T-helper 22 cell (primary cell): Measurements from ENCODE around the gene TTLL6.
"Not testable (repeated sequence)": the region's sequence is repeated elsewhere in the genome, so short reads cannot be mapped to it uniquely, and the experiment has no call there.

Experiments
- DNase-seq: peaks from one replicate; pipeline ENCODE4 v3.0.0-alpha.2; 2020; ENCODE audit warnings: low read depth

The TTLL6 gene

DNA sequence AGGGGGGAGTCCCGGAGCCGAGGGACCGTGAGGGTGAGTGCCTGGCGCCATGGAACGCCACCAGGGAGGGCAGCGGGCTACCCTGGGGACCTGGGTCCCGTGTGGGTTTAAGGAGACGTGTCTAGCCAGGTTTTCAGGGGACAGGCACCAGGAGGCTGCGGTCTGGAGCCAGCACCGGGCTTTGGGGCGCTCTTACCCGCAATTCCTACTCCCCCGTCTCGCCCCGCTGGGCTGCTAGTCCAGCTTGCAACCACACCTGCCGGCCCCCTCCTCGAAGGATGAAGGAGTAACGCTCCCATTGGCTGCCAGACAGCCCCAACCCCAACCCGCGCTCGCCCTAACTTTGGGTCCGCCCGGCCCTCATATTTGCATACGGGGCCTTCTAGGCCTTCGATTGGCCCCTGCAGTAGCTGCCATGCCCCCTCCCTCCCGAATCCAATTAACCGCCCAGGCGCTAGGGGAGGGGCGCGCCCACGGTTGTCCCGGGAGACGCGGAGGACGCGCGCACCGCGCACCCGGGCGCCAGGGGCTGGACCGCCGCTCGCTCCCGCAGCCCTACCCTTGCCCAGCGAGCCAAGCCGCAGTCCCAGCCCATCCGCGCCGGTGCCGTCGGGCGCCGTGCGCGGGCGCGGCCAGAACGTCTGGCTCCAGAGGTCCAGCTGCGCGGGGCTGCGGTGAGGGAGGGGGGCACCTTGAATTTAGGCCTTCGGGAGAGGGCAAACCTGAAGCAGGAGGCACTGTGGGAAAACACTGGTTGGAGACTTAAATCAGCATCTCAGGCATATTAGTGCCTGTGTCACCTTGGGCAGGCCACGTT, at the start of gene TTLL6:
Gene TTLL6, minus strand, starts transcription at position 456 of the 817 bp plus-strand sequence. Its CDS starts 157 bp downstream, at position 299.
- peak; percentile 87 for DNase-seq

DNA sequence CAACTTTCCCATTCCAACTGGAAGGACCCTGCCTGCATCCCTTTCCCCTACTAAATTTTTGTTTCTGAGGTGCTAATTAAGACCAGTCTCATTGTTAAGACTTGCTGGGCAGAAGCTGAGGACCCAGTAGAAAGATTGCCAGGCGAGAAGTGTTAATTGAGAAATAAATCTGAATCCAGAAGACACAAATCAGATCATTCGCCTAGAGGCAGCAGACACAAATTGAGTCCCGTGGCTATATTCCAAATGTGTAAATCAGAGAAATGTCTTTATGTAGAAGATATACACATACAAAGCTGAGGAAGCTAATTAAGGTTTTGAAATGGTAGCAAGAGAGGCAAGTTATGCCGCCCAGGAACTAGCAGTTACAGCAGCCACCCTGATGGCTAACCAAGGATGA, 43.4 kb upstream of the TTLL6 start:
- DNase-seq = no peak

DNA sequence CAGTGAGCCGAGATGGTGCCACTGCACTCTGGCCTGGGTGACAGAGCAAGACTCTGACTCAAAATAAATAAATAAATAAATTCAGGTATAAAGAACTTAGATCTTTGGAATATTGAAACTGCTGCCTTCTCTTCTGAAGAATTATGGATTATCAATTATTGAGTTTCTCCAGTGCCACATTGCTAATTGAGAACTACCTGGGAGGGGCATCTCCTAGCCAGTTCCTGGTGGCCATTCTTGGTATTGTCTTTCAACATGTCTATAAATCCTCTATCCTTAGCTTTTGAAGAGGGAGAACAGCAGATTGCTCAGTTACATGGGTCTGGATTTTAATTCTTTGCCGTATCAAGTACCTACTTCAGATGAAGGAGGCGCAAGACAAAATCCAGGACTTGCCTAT, 43.0 kb upstream of the TTLL6 start:
- no peak for DNase-seq

DNA sequence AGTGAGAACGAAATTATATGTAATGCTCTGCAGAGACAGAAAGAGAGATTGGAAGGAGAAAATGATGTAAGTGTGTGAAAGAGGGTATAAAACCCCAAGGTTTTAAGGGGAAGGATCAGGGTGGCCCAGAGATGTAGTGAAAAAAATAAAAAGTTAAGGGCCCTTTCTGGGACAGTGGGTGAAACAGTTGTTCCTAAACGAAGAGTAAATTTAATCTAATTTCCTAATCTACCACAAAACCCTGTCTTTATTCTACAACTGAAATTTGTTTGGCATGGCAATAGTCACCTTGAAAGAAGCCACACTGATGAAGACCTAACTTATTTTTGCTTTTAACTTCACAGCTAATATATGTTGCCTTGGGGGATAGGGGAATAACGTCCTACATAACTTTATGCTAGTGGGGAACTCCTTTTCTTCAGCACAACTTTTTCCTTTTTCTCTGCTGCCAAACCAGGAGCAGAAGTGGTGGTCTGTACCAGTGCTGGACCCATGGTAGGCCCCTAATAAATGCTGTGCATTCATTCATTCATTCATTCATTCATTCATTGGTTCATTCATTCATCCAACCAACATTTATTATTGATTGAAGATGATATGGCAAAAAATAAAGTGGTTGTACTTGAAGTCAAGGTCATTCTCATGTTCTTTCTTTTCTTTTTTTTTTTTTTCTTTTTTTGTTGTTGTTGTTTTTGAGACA, 39.2 kb upstream of the TTLL6 start:
- no peak for DNase-seq

DNA sequence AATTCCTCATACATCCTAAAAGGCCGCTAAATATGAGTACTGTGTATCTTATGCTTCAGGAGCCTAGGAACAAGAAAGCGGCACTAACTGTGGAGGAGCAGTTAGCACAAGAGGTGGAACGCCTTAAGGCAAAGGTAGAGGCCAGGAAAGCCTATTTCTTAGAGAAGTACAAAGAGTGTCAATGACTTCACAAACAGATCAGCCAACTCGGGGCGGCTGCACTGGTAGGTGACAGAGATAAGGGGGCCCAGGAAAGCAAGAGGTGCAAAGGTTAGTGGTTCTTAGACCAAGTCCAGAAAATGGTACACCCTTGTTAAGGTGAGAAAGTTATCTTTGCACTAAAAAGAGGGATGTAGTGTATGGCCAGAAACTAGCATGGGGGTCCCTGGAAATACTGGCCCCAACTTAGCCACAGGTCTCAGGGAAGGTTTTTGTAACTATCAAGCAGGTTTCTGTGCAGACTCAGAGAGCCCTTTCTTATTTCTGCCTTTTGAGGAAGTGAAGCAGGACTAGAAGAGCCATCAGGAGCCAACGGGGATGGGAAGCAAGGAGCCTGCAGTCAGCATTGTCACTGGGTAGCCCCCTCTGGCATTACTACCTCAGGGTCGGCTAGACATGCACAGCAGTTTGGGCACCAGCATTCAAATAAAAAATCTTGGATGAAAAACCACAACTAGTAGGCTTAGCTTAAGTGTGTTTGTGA, 37.9 kb upstream of the TTLL6 start:
- DNase-seq = no peak

DNA sequence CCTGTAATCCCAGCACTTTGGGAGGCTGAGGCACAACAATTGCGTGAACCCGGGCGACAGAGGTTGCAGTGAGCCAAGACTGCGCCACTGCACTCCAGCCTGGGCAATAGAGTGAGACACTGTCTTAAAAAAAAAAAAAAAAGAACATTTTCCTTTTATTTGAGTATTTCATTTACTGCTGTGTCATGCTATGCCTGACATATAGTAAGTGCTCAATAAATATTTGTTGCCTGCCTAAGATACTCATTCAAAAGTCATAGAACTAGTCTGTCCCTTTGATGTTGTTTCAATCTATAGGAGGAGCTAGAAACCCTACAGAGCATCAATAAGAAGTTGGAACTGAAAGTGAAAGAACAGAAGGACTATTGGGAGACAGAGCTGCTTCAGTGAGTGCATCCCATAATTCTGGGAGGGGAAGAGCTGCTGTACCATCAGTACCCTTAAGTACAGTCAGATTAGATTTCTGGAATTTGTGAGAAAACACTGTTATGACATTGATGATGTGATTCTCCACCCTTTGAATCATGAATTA, 33.8 kb upstream of the TTLL6 start:
- DNase-seq = no peak

DNA sequence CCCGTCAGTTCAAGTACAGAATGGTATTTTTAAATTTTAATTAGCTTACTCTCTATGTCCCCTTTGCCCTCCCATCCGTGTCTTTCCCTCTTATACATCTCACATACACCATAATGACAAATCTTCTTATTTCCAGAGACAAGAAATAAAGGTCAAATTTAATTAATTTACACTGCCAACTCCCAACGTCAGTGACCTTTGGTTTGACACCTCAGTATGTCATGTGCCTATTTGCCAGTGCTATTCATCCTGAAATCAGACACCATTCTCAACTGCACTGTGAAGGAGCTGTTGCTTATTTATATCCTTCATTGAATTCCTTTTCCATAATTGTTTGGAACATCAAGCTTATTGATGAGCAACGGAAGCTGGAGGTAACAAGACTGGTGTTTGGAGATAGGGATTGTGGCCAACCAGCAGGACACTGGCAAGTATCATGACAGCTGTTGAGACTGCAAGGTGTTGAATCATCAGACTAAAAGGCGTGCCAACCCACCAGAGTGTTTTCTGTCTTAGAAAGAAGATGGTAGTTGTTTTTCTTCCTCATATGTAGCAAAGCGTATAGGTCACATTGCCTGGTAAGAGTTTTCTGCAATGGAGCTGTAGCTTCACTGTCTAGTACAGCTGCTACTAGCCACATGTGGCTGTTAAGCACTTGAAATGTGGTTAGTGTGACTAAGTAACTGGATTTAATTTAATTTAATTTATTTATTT, 26.3 kb upstream of the TTLL6 start:
- DNase-seq = no peak

DNA sequence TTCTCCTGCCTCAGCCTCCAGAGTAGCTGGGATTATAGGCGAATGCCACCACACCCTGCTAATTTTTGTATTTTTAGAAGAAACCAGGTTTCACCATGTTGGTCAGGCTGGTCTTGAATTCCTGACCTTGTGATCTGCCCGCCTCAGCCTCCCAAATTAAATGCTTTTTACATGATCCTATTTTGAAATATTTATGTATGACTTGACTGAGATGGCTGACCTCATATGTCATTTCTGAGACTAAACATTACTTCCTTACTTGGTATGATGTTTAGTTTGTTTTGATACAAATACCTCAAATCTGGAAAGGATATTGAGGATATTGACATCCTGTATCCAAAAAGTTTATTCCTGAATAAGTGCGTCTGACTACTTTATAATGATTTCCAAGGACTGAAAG, 25.7 kb upstream of the TTLL6 start:
- DNase-seq = no peak

DNA sequence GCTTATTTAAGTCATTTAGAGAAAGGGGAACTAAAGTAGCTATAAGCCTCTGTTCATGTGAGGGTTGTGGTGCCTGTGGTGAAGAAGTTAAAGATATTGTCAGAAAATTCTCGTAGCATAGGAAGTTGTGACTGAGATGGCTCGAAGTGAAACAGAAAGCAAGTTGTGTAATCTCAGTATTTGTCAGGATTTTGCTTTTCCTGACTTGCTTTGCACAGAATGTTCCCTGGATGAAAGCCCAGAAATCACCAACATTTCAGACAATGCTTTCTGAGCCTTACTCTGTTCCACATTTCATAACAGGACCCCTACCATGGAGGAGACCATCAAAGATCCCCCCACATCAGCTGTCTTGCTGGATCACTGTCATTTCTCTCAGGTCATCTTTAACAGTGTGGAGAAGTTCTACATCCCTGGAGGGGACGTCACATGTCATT, 24.4 kb upstream of the TTLL6 start:
- DNase-seq = no peak

DNA sequence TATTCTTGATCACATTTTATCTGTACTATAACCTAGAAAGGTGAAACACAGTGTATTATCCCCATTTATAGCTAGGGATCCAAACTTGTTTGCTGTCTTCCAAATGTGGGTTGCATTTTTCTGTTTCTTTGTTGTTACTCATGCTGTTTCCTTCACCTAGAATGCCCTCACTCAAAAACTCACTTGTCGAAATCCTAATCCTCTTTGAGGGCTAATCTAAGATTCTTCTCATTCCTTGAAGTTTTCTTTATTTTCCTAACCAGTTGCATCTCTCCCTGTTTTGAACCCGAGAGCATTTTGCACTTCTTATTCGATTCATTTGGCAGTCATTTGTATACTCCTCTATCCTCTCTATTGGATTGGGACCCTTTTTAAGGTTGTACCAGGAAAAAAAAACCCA, 23.4 kb upstream of the TTLL6 start:
- no peak for DNase-seq

DNA sequence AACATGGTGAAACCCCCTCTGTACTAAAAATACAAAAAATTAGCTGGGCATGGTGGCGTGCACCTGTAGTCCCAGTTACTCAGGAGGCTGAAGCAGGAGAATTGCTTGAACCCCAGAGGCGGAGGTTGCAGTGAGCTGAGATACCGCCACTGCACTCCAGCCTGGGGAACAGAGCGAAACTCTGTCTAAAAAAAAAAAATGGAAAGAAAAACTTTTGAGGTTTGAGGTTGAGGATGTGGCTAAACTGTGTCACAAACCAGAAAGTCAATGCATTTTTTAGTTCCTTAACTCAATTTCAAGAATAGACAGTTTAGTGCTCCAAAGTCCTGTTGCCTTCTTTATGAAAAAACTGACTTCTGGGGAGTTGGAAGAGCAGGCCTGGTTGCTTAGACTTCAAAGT, 20.4 kb upstream of the TTLL6 start:
- not testable (repeated sequence) for DNase-seq

DNA sequence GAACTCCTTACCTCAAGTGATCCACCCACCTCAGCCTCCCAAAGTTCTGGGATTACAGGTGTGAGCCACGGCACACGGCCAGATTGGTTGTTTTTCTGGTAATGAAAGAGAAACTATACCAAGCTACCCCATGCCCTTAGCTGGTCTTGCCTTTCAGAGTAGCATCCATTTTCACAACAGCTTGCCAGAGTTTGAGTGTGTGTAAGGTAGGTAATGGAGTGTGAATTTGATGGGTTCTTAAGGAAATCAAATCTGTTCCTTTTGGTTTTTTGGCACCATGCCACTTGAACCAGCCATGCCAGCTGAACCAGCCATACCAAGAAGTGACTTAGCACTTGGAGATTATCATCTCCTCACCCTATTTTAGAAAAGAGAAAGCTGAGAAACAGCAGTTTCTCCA, 18.9 kb upstream of the TTLL6 start:
- DNase-seq = no peak

DNA sequence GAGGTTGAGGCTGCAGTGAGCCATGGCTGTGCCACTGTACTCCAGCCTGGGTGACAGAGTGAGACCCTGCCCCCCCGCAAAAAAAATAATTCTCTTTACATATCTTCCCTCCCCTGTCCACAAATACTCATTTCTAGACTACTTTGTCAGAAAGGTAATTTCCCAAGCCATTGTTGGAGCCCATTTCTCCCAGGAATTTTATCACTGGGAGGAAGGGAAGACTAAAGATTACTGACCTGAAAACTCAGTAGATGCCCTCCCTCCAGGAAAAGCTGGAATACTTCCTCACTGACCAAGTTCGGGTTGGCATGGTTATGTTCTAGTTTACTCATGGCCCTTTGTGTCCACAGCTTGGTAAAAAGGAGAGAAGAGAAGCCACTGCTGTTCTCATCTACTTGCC, 17.9 kb upstream of the TTLL6 start:
- no peak for DNase-seq

DNA sequence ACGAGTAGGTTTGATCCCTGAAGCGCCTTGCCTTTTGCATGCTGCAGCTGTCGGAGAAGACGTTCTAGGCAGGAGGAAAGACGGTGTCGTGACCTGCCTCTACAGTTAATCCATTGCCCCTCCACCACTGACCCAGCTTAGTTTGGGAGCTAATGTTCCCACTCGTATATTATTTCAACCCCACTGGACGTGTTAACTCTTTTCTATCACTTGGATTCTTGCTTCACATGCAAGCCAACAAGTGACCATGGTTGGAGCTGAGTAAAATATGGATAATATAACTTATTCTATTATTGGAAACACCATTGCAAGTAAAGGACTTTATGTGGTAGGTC, 14.5 kb upstream of the TTLL6 start:
- DNase-seq = no peak

DNA sequence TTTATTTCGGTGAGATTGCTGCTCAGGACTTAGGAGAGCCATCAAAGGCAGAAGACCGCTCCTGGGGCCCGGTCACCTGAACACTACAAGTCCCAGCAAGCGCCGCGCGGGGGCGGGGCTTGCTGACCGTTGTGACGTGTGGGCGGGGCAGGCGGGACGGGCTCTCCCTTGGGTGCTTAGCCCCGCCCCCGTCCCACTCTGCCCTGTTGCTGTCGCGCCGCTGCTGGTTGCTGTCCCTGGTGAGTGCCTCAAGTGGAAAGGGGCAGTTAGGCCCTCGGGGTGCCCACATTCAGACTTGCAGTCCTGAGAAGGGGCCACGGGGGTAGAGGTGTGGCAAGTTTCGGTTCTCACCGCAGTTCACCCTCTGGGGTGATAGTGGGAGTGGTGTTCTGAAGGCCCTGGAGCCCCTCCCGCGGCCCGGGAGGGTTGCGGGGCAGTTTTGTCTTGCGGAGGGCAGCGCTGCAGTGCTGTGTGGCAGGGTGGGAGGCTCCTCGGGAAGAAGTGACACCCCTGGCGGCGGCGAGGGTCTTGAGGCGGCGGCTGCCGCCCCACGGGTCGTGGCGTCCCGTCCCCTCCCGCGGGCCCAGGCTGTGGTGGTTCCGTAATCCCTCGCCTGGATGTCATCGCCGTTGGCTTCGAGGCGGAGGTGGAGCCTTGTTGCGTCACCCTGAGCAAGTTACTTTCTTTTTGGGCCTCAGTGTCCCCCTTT, 14.0 kb upstream of the TTLL6 start, which contains the start of gene CALCOCO2:
Gene CALCOCO2, plus strand, starts transcription at position 196 of the 709 bp plus-strand sequence. CDS start 10,673 bp downstream, outside the sequence.
- peak; percentile 79 for DNase-seq

DNA sequence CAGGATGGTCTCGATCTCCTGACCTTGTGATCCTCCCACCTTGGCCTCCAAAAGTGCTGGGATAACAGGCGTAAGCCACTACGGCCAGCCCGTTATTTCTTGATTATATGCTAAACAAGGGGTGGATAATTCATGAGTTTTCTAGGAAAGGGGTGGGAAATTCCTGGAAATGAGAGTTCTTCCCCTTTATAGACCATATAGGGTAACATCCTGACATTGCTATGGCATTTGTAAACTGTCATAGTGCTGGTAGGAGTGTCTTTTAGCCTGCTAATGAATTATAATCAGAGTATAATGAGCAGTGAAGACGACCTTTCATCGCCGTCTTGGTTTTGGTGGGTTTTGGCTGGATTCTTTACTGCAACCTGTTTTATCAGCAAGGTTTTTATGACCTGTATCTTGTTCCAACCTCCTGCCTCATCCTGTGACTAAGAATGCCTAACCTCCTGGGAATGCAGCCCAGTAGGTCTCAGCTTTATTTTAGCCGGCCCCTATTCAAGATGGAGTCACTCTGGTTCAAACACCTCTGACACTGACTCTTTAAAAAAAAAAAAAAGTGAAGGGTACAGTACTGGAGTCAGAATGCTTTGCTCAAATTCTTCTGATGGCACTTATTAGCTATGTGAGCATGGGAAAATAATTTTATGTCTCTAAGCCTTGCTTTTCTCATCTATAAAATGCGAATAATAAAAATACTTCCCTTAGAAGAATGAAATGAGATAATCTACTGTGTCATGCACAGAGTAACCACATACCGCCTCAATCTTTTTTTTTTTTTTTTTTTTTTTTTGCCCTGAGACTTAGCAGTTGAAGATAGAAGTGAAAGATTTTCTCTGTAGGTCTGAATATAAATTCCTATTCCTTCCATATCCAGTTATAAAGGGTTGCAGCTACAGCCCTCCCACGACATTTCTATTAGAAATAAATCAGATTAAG, 8.7 kb upstream of the TTLL6 start:
- DNase-seq = no peak

DNA sequence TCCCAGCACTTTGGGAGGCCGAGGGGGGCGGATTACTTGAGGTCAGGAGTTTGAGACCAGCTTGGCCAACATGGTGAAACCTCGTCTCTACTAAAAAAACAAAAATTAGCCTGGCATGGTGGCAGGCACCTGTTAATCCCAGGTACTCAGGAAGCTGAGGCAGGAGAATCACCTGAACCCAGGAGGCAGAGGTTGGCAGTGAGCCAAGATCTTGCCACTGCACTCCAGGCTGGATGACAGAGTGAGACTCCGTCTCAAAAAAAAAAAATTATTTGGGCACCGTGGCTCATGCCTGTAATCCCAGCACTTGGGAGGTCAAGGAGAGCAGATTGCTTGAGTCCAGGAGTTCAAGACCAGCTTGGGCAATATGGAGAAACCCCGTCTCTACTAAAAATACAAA, 3.9 kb upstream of the TTLL6 start:
- not testable (repeated sequence) for DNase-seq

DNA sequence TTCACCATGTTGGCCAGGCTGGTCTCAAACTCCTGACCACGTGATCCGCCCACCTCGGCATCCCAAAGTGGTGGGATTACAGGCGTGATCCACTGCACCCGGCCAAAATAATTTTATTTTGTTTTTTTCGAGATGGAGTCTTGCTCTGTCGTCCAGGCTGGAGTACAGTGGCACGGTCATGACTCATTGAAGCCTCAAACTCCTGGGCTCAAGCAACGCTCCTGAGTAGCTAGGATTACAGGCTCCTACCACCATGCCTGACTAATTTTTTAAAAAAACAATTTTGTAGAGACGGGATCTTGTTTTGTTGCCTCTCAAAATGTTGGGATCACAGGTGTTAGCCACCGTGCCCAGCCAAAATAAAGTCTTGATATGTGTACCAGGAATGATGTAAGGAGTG, 2.4 kb upstream of the TTLL6 start:
- DNase-seq = no peak

DNA sequence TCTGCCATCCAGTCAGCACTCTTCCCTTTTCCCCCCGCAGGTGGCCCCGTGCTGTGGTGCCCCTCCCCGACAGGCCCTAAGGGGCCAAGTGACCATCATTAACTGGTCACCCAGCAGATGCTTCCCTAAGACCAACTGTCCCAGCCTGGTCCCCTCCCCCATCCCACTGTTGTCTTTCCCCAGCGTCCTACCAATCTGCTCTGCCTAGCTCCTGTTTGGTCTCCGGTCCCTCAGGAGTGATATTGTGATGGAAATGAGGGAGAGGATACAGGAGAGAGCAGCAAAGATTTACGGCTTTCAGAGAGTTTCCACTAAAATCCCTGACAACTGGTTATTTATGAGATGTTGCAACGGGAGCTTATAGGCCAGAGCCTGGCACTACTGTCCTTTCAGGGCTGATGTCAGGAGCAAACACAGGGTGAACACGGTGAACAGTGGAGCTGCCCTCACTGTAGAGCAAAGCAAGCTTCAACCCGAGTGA, 1.4 kb upstream of the TTLL6 start:
- no peak for DNase-seq

DNA sequence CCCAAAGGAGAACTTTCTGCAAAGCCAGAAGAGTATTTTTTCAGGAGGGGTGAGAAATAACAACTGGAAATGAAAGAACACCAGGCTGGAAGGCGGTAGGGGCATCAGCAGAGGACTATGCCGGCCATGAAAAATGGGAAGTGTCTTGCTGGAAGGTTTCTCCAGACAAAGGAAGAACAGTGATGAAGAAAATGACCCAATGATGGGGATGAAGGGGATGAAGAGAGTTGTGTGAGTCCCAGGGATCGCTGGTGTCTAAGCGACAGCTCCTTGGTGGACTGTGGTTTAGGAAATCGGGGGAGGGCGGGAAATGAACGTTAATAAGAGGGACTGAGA, 623 bp downstream of the TTLL6 start:
- no peak for DNase-seq
